BLaER1 treated with 17β-estradiol and CSF1 and Interleukin-3, amounts not matched to agents 10 nM and 100 nM (cell line): ENCODE measurements around the gene TMEM144.
"Not testable (repeated sequence)": the region's sequence is repeated elsewhere in the genome, so short reads cannot be mapped to it uniquely, and the experiment has no call there.

Source experiments
- H3K27ac ChIP-seq, 11 experiments: shearing (Covaris generic); formaldehyde crosslinking; 2 replicates each; pipeline ENCODE4 v1.8.1; 2022
- H3K27me3 ChIP-seq, 11 experiments: shearing (Covaris generic); formaldehyde crosslinking; 2 replicates each; pipeline ENCODE4 v1.8.1; 2022
- H3K36me3 ChIP-seq, 11 experiments: shearing (Covaris generic); formaldehyde crosslinking; 2 replicates each; pipeline ENCODE4 v1.8.1; 2022
- H3K4me1 ChIP-seq, 10 experiments: shearing (Covaris generic); formaldehyde crosslinking; 2 replicates each; pipeline ENCODE4 v1.8.1; 2022
- H3K4me2 ChIP-seq, 11 experiments: shearing (Covaris generic); formaldehyde crosslinking; 2 replicates each; pipeline ENCODE4 v1.8.1; 2022
- H3K4me3 ChIP-seq, 10 experiments: shearing (Covaris generic); formaldehyde crosslinking; 2 replicates each; pipeline ENCODE4 v1.8.1; 2022
- H3K9ac ChIP-seq, 11 experiments: shearing (Covaris generic); formaldehyde crosslinking; 2 replicates each; pipeline ENCODE4 v1.8.1; 2022
- H3K9me3 ChIP-seq, 11 experiments: shearing (Covaris generic); formaldehyde crosslinking; replicated peaks in 1 of 11; 2 replicates each; pipeline ENCODE4 v1.8.1; 2022
- H4K20me1 ChIP-seq, 11 experiments: shearing (Covaris generic); formaldehyde crosslinking; 2 replicates each; pipeline ENCODE4 v1.8.1; 2022
- Cebpa-rat ChIP-seq, 11 experiments: shearing (Covaris generic); IDR thresholded peaks; 2 replicates each; pipeline ENCODE4 v1.8.1; 2022

The TMEM144 gene

DNA sequence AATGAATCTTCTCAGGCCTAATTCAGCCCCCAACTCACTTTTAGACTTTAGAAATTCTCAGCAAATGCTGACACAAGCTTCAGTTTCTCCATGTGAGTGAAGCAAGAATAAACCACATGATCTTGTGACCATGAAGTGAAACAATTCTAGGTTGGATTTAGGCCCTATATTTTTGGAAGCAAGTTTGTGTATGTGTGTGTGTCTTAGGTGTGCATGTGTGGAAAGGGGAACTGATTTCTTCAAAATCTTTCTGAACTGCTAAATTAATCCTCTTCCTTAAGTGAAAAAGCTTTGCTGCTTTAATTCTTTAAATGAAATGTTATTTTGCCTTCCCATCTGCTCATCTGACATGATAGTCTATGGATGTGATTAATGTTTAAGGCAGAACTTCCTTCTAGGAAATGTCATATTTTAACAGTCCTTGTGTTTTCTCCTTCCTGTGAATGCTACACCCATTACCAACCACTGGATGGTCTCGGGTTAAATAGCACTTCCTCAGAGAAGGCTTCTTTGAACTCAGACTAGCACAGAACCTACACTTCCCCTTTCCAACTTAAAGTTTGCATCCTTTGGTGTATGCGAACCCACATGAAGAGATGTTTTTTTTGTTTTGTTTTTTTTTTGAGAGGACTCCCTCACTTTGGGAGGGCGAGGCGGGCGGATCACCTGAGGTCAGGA lies 1.2 kb upstream of the TMEM144 start:
- no peaks in the 10 kb centered on the region for H3K27me3 ChIP-seq
- peak overlapping the region in 1 of 11 experiments; percentile 2; a peak in 3 of 22 replicates for H3K9ac ChIP-seq
- peaks cover 5 to 38% (median 9%) of the 10 kb centered on the region in 10 experiments; a peak in 15 of 20 replicates for H3K4me1 ChIP-seq
- no peaks in the 10 kb centered on the region for H4K20me1 ChIP-seq
- no peak overlapping the region for H3K4me3 ChIP-seq
- H3K9me3 ChIP-seq = peaks cover 0 to 10% (median 4%) of the 10 kb centered on the region in 11 experiments; a peak in 5 of 22 replicates
- H3K27ac ChIP-seq = peak overlapping the region in 6 of 11 experiments; percentile 30 to 63 (median 46); a peak in 10 of 22 replicates
- H3K36me3 ChIP-seq = peaks cover 0 to 4% (median 0%) of the 10 kb centered on the region in 11 experiments; a peak in 1 of 22 replicates
- H3K4me2 ChIP-seq = peak overlapping the region; percentile 5 to 80 (median 34); a peak in 18 of 22 replicates
- no peak for TF ChIP-seq Cebpa-rat (IDR thresholded peaks at IDR 0.05)

DNA sequence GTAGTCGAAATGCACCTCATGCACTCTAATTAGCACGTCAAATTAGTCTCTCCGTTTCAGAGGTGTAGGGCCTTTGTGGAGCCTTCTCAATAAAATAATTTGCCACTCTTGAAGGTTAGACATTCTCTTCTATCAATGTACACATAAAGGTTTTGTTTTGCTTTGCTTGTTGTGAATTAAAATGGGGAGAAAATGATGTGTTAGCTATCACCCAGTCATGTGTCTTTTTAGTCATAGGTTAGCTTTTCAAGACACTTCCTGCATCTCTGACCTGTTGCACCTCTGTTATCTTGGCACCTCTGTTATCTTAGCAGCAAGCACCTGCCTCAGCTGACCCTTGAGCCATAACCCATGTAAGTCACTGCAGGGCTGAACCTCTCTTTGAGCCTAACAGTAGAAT lies 936 bp downstream of the TMEM144 start:
- H3K4me2 ChIP-seq = no peak overlapping the region
- no peak for TF ChIP-seq Cebpa-rat (IDR thresholded peaks at IDR 0.05)
- H3K9ac ChIP-seq = no peak overlapping the region
- H3K27me3 ChIP-seq = no peaks in the 10 kb centered on the region
- H3K4me3 ChIP-seq = no peak overlapping the region
- no peaks in the 10 kb centered on the region for H4K20me1 ChIP-seq
- peaks cover 0 to 6% (median 4%) of the 10 kb centered on the region in 11 experiments; a peak in 4 of 22 replicates for H3K9me3 ChIP-seq
- no peak overlapping the region for H3K27ac ChIP-seq
- peaks cover 5 to 38% (median 9%) of the 10 kb centered on the region in 10 experiments; a peak in 15 of 20 replicates for H3K4me1 ChIP-seq
- peaks cover 0 to 4% (median 0%) of the 10 kb centered on the region in 11 experiments; a peak in 1 of 22 replicates for H3K36me3 ChIP-seq

DNA sequence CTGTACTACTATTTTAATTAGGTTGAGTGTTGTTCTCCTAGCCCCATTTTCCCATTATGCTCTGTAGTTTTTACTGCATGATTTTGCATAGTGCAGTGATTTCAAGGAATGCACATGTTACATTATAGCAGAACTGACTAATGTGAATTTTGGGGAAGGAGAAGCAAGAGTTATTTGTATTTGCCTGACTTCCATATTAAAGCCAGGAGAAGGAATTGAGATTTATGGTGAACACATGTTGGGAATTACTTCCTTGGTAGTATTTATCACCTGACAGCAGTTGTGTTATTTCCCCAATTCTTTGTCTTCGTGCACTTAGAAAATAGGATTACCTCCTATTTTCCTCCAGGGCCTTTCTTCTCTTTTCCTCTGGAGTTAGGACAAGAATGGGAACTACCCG lies 3.2 kb downstream of the TMEM144 start:
- Histone ChIP-seq H3K27ac (no peak overlapping the region), H3K4me2 (peak overlapping the region in 1 of 11 experiments; percentile 14; a peak in 2 of 22 replicates), H3K27me3 (no peaks in the 10 kb centered on the region), H3K4me1 (peaks cover 5 to 43% (median 9%) of the 10 kb centered on the region in 10 experiments; a peak in 15 of 20 replicates), H3K4me3 (no peak overlapping the region), H3K9ac (no peak overlapping the region), H3K9me3 (peaks cover 0 to 6% (median 4%) of the 10 kb centered on the region in 11 experiments; a peak in 4 of 22 replicates), H3K36me3 (peaks cover 0 to 4% (median 0%) of the 10 kb centered on the region in 11 experiments; a peak in 1 of 22 replicates), H4K20me1 (no peaks in the 10 kb centered on the region)
- no peak for TF ChIP-seq Cebpa-rat (IDR thresholded peaks at IDR 0.05)

DNA sequence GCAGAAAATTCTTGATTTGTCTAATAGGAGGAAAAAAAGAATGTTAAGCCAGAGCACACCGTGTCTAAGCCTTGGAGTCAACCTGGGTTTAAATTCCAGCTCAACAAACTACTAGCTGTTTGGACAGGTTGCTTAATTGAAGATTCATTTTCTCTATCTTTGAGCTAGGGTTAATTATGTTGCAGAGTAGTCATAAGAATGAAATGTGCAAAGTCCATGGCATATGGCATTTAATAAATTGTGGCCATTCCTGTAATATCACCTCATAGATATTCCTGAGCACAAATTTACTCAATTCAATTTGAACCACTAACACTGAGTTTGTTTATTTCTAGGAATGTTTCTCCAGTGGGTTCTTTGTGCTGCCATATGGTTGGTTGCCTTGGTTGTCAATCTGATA lies 4.6 kb downstream of the TMEM144 start:
- no peak for TF ChIP-seq Cebpa-rat (IDR thresholded peaks at IDR 0.05)
- no peak overlapping the region for H3K4me2 ChIP-seq
- H3K4me1 ChIP-seq = peaks cover 0 to 29% (median 0%) of the 10 kb centered on the region in 10 experiments; a peak in 5 of 20 replicates
- H3K9me3 ChIP-seq = peaks cover 0 to 6% (median 4%) of the 10 kb centered on the region in 11 experiments; a peak in 4 of 22 replicates
- no peak overlapping the region for H3K27ac ChIP-seq
- H3K27me3 ChIP-seq = no peaks in the 10 kb centered on the region
- peaks cover 0 to 4% (median 0%) of the 10 kb centered on the region in 11 experiments; a peak in 1 of 22 replicates for H3K36me3 ChIP-seq
- H4K20me1 ChIP-seq = no peaks in the 10 kb centered on the region
- H3K9ac ChIP-seq = no peak overlapping the region
- no peak overlapping the region for H3K4me3 ChIP-seq

DNA sequence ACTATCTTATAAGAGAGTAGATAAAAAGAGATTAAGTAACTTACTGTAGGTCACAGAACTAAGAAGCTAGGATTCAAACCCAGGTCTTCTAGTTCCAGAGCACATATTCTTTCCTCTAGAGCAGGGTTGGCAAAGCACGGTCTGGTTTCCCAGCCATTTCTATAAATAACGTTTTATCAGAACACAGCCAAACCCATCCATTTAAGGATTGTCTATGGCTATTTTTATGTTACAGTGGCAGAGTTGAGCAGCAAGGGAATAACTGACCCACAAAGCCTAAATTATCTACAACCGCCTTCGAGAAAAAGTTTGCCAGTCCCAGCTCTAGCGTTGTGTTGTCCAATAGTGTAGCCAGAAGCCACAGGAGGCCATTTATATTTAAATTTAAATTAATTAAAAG lies 7.5 kb downstream of the TMEM144 start:
- no peaks in the 10 kb centered on the region for H3K9me3 ChIP-seq
- no peak overlapping the region for H3K4me3 ChIP-seq
- H4K20me1 ChIP-seq = no peaks in the 10 kb centered on the region
- H3K27ac ChIP-seq = no peak overlapping the region
- no peaks in the 10 kb centered on the region for H3K27me3 ChIP-seq
- H3K9ac ChIP-seq = no peak overlapping the region
- H3K4me2 ChIP-seq = no peak overlapping the region
- H3K36me3 ChIP-seq = peaks cover 0 to 9% (median 0%) of the 10 kb centered on the region in 11 experiments; a peak in 1 of 22 replicates
- peaks cover 0 to 24% (median 0%) of the 10 kb centered on the region in 10 experiments; a peak in 4 of 20 replicates for H3K4me1 ChIP-seq
- no peak for TF ChIP-seq Cebpa-rat (IDR thresholded peaks at IDR 0.05)

DNA sequence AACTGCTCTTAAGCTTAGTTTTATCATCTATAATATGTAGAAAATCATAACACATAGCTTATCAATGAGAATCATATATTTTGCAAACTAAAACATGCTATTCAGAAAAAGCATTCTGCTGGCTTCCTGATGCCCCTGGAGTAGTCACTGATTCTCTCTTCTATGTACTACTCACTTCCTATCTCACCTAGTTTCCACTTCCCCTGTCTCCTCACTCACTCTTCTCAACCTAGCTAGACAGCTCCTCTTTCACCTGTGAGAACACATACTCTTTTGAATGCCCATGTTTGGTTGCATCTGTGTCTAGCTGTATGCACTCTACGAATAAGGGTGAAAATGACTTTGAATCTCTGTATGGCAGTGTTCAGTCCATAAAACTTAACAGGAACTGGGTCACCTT lies 9.3 kb downstream of the TMEM144 start:
- Histone ChIP-seq H3K9me3 (no peaks in the 10 kb centered on the region), H3K36me3 (peaks cover 0 to 9% (median 0%) of the 10 kb centered on the region in 11 experiments; a peak in 1 of 22 replicates), H3K9ac (no peak overlapping the region), H3K27me3 (no peaks in the 10 kb centered on the region), H3K4me2 (no peak overlapping the region), H4K20me1 (no peaks in the 10 kb centered on the region), H3K27ac (no peak overlapping the region), H3K4me1 (peaks cover 0 to 11% (median 0%) of the 10 kb centered on the region in 10 experiments; a peak in 4 of 20 replicates), H3K4me3 (no peak overlapping the region)
- TF ChIP-seq Cebpa-rat (IDR thresholded peaks at IDR 0.05) = no peak

DNA sequence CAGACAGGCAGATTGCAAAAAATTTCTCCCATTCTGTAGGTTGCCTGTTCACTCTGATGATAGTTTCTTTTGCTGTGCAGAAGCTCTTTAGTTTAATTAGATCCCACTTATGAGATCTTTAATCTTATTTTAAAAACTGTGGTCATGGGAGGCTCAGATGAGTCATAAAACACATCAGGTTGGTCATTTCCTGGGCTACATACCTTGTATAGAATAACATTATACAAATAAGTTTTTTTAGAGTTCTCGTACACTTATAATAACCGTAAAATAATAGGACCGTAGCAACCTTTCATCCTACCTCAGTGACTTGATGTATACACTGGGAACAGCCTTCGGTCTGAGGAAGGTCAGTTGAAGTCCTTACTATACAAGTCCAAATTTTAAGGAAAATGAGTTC lies 14.0 kb downstream of the TMEM144 start:
- H3K27me3 ChIP-seq, H3K27ac ChIP-seq, H3K9me3 ChIP-seq, H3K4me2 ChIP-seq, H3K4me1 ChIP-seq, H3K4me3 ChIP-seq, H3K9ac ChIP-seq, H4K20me1 ChIP-seq, H3K36me3 ChIP-seq: not testable (repeated sequence)

DNA sequence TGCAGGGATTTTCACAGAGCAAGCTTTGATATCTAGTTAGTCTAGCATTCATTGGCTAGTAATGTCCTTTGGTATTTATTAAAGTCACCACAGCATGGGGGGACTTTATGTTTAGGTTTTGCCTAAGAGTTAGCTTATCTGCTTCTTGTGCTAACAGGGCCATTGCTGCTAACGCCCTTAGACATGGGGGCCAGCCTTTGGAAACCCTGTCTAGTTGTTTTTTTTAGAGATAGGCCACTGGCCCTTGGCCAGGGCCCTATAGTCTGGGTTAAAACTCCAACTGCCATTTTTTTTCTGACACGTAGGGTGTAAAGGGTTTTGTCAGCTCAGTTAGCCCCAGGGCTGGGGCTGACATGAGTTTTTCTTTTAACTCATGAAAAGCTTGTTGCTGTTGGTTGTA lies 14.7 kb downstream of the TMEM144 start:
- not testable (repeated sequence) for H4K20me1 ChIP-seq, H3K4me1 ChIP-seq, H3K9me3 ChIP-seq, H3K36me3 ChIP-seq, H3K27me3 ChIP-seq, H3K27ac ChIP-seq, H3K9ac ChIP-seq, H3K4me2 ChIP-seq, H3K4me3 ChIP-seq

DNA sequence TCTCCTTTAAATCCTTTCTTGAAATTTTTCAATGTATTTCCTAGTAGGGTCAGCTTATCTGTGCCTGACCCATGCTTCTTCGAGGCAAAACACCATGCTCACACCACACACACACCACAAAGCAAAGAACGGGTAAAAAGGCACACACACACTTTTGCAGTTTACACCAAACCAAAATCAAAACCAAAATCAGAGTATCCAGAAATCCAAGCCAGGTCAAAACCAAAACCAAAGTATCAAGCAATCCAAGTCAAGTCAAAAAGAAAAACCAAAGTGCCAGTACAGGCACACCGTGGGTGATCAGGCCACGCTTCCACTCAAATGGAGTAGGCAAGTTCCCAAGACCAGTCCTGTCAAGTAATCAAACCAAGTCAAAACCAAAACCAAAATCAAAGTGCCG lies 17.6 kb downstream of the TMEM144 start:
- H3K27me3 ChIP-seq, H3K4me3 ChIP-seq, H3K4me2 ChIP-seq, H4K20me1 ChIP-seq, H3K9me3 ChIP-seq, H3K9ac ChIP-seq, H3K27ac ChIP-seq, H3K36me3 ChIP-seq: not testable (repeated sequence)
- H3K4me1 ChIP-seq = peaks cover 0 to 11% (median 0%) of the 10 kb centered on the region in 10 experiments; a peak in 4 of 20 replicates

DNA sequence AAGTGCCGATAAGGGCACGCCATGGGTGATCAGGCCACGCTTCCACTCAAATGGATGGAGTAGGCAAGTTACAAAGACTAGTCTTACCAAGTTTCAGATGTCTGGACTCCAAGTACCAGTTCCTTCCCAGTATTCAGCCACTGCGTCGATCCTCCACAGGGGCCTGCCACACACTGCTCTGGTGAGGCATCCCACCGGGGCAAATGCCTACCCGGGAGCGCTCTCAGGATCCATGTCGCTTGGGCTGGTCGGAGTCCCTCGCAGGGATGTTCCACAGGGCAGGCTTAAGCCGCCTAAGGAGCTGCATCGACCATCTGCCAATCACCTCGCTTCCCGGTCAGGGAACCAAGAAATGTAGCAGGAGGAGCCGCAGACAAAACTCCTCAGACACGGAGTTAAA lies 18.1 kb downstream of the TMEM144 start:
- peaks cover 0 to 11% (median 0%) of the 10 kb centered on the region in 10 experiments; a peak in 4 of 20 replicates for H3K4me1 ChIP-seq
- H4K20me1 ChIP-seq, H3K9ac ChIP-seq, H3K4me2 ChIP-seq, H3K4me3 ChIP-seq, H3K36me3 ChIP-seq, H3K9me3 ChIP-seq, H3K27ac ChIP-seq, H3K27me3 ChIP-seq: not testable (repeated sequence)
